K562 (cell line): ENCODE data around the gene SMAD4.

Experiments
- GABPB2 ChIP-seq: fragments of 250-450 bp; sonication (Bioruptor Pico); conservative IDR thresholded peaks from 2 replicates; pipeline ENCODE4 v1.5.1; 2021; ENCODE audit warnings: mild to moderate bottlenecking
- MAFK ChIP-seq: IDR thresholded peaks from 2 replicates; pipeline ENCODE4 v1.6.1; 2011; ENCODE audit warnings: low read length, improper control_type of control experiment
- MCM5 ChIP-seq: fragments of 450-650 bp; IDR thresholded peaks from 2 replicates; pipeline ENCODE4 v1.6.1; 2016; ENCODE audit warnings: low read depth
- MXI1 ChIP-seq: IDR thresholded peaks from 2 replicates; pipeline ENCODE4 v1.6.1; 2011; ENCODE audit warnings: low read depth, mild to moderate bottlenecking, improper control_type of control experiment, low read length
- NFIC ChIP-seq: fragments of 450-650 bp; IDR thresholded peaks from 2 replicates; pipeline ENCODE4 v1.6.1; 2017; ENCODE audit warnings: mild to moderate bottlenecking, inconsistent platforms
- TF ChIP-seq, protein P1 (sequence below), 3 experiments: fragments of 200-800 bp in 1 of 3; fragments of 250-450 bp in 1 of 3; fragments of 450-650 bp in 1 of 3; sonication (Bioruptor Pico) in 1 of 3; sonication (Bioruptor generic) in 1 of 3; formaldehyde crosslinking in 1 of 3; IDR thresholded peaks; 2 replicates each; pipeline versions ENCODE4 v1.6.1 to v1.8.0; 2016 to 2022; ENCODE audit warnings: mild to moderate bottlenecking in 2 of 3, missing genetic modification characterization in 2 of 3, missing compliant biosample characterization in 1 of 3, moderate library complexity in 1 of 3
- TF ChIP-seq, protein P2 (sequence below): fragments of 250-450 bp; sonication (Bioruptor Pico); IDR thresholded peaks from 2 replicates; pipeline ENCODE4 v1.5.0; 2020; ENCODE audit warnings: mild to moderate bottlenecking, borderline replicate concordance
- TF ChIP-seq, protein P3 (sequence below): fragments of 450-650 bp; IDR thresholded peaks from 2 replicates; pipeline ENCODE4 v1.7.0; 2016; ENCODE audit warnings: borderline replicate concordance
- TF ChIP-seq, protein P4 (sequence below): sonication (generic); formaldehyde crosslinking; IDR thresholded peaks from 2 replicates; pipeline ENCODE4 v1.8.0; 2022; ENCODE audit warnings: missing genetic modification reagents, mild to moderate bottlenecking, borderline replicate concordance
- TF ChIP-seq, protein P5 (sequence below): sonication (generic); formaldehyde crosslinking; IDR thresholded peaks from 2 replicates; pipeline ENCODE4 v1.8.0; 2022; ENCODE audit warnings: mild to moderate bottlenecking, missing genetic modification reagents

DNA sequence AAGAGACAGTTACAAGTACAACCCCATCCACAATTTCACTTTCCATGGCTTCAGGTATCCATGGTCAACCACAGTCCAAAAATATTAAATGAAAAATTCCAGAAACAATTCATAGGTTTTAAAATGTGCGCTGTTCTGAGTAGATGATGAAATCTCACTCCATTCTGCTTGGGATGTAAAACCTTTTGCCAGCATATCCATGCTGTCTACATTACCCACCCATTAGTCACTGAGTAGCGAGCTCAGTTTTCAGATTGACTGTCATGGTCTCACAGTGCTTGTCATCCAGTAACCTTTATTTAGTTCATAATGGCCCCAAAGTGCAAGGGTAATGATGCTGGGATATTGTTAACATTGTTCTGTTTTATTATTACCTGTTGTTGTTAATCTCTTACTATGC, 40.5 kb downstream of the SMAD4 start:
- TF ChIP-seq, protein P1, sequence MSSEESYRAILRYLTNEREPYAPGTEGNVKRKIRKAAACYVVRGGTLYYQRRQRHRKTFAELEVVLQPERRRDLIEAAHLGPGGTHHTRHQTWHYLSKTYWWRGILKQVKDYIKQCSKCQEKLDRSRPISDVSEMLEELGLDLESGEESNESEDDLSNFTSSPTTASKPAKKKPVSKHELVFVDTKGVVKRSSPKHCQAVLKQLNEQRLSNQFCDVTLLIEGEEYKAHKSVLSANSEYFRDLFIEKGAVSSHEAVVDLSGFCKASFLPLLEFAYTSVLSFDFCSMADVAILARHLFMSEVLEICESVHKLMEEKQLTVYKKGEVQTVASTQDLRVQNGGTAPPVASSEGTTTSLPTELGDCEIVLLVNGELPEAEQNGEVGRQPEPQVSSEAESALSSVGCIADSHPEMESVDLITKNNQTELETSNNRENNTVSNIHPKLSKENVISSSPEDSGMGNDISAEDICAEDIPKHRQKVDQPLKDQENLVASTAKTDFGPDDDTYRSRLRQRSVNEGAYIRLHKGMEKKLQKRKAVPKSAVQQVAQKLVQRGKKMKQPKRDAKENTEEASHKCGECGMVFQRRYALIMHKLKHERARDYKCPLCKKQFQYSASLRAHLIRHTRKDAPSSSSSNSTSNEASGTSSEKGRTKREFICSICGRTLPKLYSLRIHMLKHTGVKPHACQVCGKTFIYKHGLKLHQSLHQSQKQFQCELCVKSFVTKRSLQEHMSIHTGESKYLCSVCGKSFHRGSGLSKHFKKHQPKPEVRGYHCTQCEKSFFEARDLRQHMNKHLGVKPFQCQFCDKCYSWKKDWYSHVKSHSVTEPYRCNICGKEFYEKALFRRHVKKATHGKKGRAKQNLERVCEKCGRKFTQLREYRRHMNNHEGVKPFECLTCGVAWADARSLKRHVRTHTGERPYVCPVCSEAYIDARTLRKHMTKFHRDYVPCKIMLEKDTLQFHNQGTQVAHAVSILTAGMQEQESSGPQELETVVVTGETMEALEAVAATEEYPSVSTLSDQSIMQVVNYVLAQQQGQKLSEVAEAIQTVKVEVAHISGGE (CRISPR knock-in tag; IDR thresholded peaks at IDR 0.05), result no peak
- TF ChIP-seq, protein P2, sequence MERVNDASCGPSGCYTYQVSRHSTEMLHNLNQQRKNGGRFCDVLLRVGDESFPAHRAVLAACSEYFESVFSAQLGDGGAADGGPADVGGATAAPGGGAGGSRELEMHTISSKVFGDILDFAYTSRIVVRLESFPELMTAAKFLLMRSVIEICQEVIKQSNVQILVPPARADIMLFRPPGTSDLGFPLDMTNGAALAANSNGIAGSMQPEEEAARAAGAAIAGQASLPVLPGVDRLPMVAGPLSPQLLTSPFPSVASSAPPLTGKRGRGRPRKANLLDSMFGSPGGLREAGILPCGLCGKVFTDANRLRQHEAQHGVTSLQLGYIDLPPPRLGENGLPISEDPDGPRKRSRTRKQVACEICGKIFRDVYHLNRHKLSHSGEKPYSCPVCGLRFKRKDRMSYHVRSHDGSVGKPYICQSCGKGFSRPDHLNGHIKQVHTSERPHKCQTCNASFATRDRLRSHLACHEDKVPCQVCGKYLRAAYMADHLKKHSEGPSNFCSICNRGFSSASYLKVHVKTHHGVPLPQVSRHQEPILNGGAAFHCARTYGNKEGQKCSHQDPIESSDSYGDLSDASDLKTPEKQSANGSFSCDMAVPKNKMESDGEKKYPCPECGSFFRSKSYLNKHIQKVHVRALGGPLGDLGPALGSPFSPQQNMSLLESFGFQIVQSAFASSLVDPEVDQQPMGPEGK (CRISPR knock-in tag), result no peak
- TF ChIP-seq, protein P3, sequence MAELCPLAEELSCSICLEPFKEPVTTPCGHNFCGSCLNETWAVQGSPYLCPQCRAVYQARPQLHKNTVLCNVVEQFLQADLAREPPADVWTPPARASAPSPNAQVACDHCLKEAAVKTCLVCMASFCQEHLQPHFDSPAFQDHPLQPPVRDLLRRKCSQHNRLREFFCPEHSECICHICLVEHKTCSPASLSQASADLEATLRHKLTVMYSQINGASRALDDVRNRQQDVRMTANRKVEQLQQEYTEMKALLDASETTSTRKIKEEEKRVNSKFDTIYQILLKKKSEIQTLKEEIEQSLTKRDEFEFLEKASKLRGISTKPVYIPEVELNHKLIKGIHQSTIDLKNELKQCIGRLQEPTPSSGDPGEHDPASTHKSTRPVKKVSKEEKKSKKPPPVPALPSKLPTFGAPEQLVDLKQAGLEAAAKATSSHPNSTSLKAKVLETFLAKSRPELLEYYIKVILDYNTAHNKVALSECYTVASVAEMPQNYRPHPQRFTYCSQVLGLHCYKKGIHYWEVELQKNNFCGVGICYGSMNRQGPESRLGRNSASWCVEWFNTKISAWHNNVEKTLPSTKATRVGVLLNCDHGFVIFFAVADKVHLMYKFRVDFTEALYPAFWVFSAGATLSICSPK, result no peak
- TF ChIP-seq MAFK (no peak), GABPB2 (no peak), MCM5 (no peak), MXI1 (no peak), NFIC (no peak)
- TF ChIP-seq, protein P4, sequence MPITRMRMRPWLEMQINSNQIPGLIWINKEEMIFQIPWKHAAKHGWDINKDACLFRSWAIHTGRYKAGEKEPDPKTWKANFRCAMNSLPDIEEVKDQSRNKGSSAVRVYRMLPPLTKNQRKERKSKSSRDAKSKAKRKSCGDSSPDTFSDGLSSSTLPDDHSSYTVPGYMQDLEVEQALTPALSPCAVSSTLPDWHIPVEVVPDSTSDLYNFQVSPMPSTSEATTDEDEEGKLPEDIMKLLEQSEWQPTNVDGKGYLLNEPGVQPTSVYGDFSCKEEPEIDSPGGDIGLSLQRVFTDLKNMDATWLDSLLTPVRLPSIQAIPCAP (CRISPR knock-in tag), result no peak
- TF ChIP-seq, protein P5, sequence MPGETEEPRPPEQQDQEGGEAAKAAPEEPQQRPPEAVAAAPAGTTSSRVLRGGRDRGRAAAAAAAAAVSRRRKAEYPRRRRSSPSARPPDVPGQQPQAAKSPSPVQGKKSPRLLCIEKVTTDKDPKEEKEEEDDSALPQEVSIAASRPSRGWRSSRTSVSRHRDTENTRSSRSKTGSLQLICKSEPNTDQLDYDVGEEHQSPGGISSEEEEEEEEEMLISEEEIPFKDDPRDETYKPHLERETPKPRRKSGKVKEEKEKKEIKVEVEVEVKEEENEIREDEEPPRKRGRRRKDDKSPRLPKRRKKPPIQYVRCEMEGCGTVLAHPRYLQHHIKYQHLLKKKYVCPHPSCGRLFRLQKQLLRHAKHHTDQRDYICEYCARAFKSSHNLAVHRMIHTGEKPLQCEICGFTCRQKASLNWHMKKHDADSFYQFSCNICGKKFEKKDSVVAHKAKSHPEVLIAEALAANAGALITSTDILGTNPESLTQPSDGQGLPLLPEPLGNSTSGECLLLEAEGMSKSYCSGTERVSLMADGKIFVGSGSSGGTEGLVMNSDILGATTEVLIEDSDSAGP (CRISPR knock-in tag), result no peak
